HG03354 (cell line): ENCODE results near the gene ZC3H12D.
"Not testable (repeated sequence)": the region's sequence is repeated elsewhere in the genome, so short reads cannot be mapped to it uniquely, and the experiment has no call there.

Experiments
- ATAC-seq: cut with Tn5 transposase; IDR thresholded peaks from one replicate; pipeline ENCODE4 v1.9.1; 2021; ENCODE audit warnings: mild to moderate bottlenecking; ENCODE audit not compliant: unreplicated experiment, poor library complexity, severe bottlenecking

The ZC3H12D gene

DNA sequence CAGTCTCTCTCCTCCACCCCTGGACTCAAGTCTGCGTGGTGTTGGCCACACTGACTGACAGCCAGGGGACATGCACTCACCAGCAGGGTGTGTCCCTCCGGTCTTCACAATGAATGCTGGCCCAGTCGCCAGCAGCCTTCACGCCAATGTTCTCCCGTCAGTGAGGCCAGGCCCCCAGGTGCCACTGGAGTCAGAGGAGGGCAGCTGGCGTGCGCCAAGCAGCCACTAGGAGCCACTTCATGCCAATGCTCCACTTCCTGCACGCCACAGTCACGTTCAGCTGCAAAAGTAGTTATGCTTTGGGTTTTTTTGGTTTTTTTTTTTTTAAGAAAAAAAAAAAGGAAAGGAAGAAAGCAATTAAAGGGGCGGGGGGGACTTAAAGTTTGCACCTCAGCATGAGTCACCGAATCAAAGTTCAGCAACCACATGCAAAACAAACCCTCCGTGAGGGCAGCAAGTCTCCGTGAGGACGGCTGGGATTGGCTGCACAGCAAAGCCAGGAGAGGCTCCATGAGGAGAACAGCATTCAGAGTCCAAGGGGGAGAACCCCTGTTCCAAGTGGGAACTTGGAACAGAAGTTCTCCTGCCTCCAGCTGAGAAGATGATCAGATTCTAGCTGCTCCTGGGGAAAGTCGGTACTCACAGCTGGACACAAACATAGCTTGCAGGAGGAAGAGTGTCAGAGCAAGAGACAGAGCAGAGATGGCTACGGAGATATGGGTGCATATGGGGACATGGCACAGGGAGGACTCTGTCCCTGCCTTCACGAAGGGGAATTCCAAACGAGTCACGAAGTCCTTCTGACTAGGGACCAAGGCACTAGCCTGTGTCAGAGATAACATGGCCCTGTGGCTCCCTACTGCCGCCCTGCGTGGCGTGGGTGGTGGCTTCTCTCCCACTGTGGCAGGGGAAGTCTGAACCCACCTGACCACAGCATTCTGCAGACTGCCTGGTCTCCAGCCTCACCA is at the start of gene ZC3H12D:
ZC3H12D (minus strand) TSS at position 282 of the 968 bp plus-strand sequence. CDS start 10,471 bp downstream, outside the sequence.
- peak; percentile 60 for ATAC-seq

DNA sequence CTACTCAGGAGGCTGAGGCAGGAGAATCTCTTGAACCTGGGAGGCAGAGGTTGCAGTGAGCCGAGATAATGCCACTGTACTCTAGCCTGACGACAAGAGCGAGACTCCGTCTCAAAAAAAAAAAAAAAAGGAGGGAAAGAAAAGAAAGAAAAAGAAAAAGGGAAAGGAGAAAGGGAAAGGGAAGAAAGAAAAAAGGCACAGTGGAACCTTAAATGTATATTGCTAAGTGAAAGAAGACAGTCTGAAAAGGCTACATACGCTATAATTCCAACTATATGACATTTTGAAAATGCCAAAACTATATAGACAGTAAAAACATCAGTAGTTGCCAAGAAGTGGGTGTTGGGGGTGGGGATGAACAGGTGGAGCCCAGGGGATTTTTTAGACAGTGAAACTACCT is 44.8 kb upstream of the ZC3H12D start:
- ATAC-seq = no peak

DNA sequence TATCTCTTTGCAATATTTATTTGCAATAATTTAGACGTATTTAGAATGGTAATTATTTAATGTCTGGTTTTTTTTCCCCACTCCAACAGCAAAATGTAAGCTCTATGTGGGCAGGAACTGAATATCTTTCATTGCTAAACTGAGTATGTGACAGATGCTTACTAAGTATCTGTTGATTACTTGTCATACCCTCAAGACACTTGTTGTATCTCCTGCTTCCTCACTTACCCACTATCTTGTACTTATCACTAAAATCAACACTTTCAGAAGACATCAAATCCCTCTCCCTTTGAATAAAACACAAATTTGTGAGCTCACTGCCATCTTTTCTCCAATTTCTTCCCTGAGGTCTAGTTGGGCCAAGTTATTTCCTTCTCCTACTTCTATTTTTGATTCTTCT is 30.7 kb upstream of the ZC3H12D start:
- no peak for ATAC-seq

DNA sequence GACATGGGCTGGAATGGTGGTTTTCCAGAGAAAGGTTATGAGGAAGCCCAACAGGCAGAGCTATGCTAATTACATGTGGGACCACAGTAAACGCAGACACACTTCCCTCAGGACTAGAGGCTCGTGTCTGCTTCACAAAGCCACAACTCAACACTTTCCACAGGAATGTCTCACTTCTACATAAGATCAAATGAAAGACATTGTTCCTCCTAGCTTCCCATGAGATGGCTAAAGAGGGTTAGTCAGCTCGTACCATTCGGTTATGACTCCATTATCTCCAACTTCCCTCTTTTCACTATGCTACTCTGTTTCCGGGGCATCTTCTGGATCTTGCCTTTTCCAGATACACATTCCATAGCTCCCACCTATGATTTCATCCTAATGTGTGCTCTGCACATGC is 29.1 kb upstream of the ZC3H12D start:
- no peak for ATAC-seq

DNA sequence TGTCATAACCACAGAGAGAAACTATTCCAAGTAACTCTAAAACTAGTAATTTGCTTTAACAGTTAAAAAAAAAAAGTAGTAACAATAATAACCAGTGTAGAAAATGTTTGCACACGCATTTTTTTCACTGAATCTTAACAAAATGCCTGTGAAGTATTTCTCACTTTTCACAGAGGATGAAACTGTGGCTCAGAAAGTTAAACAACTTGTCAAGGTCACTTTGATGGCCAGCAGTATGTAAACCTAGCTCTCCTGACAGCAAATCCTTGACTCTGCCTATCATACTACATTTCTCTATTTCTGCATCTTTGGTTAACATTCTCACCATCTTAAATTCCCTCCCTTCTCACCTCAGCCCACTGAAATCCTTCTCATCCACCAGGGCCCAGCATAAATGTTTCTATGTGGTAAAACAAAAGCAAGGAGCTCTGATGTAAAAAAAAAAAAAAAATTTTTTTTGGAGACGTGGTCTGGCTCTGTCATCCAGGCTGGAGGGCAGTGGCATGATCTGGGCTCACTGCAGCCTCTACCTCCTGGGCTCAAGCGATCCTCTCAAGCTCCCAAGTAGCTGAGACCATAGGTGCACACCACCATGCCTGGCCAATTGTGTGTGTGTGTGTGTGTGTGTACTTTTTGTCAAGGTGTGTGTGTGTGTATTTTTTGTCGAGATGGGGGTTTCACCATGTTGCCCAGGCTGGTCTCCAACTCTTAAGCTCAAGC is 26.1 kb upstream of the ZC3H12D start:
- no peak for ATAC-seq

DNA sequence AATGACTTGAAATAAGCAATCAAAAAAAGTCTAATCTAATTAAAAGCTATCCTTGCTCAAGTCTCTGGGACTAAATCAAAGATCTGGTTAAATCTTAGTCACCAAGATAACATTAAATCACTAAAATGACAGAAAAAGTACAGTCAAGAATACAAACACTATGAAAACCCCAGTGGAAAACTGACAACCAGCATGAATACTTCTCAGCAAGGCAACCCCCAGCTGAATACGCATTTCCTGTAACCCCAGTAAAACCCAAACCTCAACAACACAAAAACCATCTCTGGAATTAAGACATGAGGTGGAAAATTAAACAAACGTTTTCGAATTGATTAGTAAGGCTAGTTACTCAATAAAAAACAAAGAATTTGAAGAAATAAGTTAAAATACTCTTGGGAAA is 23.7 kb upstream of the ZC3H12D start:
- no peak for ATAC-seq

DNA sequence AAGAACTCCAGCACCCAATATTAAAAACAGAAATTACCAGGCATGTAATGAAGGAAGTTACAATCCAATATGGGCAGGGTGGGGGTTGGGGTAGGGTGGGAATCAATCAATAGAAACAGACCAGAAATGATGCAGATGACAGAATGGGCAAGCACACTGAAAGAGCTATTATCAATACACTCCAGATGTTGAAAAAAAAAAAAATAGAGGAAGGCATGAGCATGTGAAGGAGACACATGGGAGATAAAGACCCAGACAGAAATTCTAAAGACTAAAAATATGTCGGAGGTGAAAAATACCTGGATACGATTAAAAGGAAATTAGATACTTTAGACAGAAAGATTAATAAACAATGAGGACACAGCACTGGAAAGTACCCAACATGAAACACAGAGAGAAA is 19.1 kb upstream of the ZC3H12D start:
- no peak for ATAC-seq

DNA sequence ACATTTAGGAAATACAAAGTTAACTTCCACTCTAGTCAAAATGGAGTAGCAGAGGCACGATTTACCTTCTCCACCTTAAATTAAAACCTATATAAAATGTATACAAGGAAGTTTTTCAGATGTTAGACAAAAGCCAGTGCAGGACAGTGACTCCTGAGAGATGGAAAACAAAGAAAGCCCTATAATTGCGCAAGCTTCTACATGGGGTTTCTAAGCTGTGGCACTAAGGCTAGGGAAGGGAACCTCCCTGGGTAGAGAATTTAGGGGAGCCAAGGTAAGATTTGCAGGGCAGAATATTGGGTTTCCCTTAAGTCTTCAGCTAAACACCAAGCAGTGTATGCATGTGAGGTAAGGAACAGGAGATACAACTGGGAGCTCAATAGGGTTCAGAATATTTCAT is 18.5 kb upstream of the ZC3H12D start:
- ATAC-seq = no peak

DNA sequence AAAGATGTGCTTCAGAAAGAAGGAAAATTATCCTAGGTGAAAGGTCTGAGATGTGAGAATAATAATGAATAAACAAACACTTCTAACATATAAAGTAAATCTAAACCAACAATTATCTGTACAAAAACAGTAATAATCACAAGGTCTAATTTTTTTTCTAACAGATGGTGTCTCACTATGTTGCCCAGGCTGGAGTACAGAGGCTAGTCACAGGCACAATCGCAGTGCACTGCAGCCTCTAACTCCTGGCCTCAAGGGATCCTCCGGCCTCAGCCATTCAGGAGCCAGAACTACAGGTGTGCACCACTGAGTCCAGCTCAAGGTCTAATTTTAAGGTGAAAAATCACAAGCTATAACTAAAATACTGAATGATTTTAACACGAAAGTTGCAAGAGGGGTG is 17.0 kb upstream of the ZC3H12D start:
- no peak for ATAC-seq

DNA sequence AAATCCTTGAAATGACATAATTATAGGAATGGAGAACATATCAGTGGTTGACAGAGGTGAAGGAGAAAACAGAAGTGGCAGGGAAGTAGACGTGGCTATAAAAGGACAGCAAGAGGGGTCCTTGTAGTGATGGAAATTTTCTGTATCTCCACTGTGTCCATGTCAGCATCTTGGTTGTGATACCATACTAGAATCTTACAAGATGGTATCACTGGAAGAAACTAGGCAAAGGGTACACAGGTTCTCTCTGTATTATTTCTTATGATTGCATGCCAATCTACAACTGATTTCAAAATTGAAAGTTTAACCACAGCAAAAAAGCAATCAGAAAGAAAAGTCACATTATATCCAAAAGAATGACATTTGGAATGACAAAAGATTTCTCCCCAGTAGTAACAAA is 16.4 kb upstream of the ZC3H12D start:
- no peak for ATAC-seq

DNA sequence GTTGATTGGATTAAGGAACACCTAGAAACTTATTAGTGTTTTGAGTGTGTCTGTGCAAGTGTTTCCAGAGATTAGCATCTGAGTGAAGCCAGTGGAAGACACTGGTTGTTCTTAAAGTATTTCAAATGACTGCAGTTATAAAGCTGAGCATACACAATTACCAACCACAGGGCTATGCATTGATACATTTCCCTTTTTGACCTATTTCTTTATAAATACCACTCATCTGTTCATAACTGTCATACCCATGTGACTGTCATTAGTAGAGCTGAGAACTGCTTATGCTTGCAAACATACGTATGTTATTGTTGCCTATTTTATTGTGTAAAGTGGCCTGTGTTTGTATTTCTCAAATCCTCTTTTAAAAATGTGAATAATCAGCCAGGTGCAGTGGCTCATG is 15.3 kb upstream of the ZC3H12D start:
- ATAC-seq = no peak

DNA sequence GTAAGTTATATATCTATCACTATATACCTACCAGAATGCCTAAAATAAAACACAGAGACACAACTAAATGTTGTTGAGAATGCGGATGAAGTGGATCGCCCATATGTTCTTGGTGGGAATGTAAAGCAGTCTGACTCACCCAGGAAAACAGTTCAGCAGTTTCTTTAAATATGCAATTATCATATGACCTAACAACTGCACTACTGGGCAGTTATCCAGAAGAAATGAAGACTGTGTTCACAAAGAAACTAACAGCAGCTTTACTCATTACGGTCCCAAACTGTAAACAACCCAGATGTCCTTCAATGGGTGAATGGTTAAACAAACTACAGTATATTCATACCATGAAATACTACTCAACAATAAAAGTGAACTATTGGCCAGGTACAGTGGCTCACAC is 14.3 kb upstream of the ZC3H12D start:
- ATAC-seq = no peak

DNA sequence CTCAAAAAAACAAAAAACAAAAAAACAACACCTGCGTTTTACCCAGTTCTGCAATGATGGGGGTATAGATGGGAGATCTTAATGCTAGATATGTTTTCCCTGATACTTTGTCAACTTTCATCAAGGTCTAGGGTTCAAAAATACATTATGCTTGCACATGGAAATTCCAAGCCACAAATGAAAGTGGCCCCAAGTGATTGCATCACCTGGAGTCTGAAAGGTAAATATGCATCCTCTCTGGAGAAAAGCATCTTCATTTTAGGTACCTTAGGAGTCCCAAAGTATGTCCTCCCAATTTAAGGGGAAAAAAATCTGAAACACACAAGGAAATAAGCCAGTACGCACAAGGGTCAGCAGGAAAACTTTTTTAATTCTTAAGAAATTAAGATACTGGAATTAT is 12.6 kb upstream of the ZC3H12D start:
- ATAC-seq = no peak

DNA sequence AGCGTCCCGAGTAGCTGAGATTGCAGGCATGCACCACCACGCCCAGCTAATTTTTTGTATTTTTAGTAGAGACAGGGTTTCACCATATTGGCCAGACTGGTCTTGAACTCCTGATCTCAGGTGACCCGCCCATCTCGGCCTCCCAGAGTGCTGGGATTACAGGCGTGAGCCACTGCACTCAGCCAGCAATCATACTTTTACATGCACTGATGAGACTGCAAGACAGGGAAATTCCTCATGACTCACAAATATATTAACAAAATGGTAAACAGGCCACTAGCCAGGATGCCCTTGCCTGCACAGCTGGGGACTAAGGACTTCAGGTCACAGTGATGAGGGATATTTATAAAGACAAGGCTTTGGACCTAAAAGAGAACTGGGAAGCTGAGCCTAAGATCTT is 11.8 kb upstream of the ZC3H12D start:
- not testable (repeated sequence) for ATAC-seq

DNA sequence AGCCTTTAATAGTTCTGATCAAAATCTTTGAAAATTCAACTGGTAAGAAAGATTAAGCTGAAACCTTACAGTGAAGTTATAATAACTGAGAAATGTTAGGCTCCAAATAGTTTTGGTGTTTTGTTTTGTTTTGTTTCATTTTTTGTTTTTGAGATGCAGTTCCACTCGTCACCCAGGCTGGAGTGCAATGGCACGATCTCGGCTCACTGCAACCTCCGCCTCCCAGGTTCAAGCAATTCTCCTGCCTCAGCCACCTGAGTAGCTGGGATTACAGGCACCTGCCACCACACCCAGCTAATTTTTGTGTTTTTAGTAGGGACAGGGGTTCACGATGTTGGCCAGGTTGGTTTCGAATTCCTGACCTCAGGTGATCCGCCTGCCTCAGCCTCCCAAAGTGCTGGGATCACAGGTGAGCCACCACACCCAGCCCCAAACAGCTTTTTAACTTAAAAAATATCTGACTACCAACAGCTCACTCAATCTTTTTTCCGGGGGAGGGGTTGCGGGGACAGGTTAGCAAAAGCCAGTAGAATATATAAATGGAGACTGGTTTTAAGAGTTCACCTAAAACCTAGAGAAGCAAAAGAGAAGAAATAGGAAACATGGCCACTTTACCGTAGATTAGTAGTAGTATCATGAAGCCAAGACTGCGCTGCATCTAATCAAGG is 10.7 kb upstream of the ZC3H12D start:
- not testable (repeated sequence) for ATAC-seq

DNA sequence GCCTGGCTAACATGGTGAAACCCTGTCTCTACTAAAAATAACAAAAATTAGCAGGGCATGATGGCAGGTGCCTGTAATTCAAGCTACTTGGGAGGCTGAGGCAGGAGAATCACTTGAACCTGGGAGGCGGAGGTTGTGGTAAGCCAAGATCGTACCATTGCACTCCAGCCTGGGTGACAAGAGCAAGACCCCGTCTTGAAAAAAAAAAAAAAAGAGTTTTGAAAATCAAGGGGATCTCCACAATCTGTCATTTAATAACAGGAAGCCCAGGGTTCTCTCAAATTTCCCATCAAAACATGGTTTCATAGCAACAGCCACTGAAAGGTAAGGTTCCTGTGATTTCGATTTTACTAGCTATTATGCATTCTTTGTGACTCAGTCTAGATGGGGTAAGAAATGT is 10.0 kb upstream of the ZC3H12D start:
- ATAC-seq = peak; percentile 90

DNA sequence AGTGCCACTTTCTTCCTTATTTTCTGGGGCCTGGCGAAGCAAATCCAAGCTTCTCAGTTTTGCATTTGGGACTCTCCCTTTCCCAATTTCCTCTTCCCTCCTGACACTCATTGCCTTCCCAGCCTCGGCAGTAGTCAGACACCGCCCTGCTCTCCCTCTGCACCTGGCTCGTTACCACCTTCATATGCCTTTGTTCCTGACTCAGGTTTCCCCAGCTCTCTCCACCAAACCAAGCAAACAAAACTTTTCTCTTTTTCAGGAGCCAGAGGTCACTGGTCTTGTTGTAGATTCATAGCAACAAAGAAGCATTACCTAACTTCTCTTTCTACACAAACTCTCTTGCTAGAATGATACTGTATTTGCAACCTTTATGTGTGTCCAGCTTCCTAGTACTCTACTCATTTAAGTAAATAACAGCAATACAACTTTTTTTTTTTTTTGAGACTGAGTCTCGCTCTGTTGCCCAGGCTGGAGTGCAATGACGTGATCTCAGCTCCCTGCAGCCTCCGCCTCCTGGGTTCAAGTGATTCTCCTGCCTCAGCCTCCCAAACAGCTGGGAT is 9.0 kb upstream of the ZC3H12D start:
- no peak for ATAC-seq

DNA sequence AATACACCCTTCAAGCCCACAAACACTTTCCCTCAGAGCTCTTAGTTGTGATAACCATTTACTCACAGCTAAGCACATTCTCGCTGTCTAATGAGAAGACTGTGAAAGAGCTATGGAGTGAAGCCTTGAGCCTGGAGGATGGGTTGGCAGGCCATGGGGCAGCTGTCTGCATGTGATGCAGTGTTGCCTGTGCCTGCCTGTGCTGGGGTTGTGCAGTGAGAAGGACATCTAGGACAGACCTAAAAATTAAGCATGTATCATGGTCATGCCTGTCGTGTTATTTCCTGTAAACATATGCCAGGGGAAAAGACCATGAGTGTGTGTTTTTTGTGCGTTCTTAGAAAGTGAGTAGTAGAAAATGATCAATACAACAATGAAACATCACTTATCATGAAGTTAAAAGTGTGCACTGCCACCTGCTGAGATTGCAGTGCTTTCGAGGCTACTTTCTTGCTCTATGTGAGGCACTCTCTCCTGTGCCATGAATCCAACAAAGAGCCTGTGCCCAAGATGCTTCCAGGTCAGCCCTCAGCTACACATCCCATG is 8.1 kb upstream of the ZC3H12D start:
- no peak for ATAC-seq

DNA sequence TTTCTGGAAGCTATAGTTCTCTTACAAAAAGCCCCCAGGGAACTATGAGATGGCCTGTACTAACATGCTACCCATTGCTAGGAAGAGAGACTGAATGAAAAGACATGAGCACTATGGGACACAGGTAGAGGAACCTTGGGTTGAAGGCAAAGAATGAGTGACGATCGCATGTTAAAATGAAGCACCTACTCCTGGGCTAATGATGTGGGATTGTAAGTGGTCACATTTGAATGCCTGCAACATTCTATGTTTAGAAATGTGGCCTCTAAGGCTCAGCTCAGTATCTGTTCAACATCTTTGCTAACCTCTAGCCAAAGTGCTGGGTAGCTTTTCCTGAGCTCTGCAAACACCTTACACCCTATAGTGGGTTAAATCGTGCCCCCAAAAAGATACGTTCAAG is 5.2 kb upstream of the ZC3H12D start:
- no peak for ATAC-seq

DNA sequence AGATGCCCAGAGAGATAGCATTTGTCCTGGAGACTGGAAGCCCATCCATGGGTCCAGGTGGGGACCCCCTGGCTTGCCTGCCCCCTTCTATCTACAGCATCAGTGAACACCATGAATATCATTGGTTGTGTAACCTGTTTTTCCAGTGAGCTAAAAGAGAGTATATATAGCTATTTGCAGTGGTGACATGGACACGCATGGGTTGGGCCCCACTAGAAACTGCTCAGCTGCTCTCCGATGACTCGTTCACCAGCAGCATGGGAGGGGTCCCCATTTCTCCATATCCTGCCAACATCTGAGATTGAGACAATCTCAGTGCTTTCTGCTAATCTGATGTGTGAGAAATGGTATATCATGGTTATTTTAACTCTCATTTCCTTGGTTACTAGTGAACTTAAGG is 4.0 kb upstream of the ZC3H12D start:
- no peak for ATAC-seq
